ENCODE measurements around the gene IFI44L.

IFI44L gene

DNA sequence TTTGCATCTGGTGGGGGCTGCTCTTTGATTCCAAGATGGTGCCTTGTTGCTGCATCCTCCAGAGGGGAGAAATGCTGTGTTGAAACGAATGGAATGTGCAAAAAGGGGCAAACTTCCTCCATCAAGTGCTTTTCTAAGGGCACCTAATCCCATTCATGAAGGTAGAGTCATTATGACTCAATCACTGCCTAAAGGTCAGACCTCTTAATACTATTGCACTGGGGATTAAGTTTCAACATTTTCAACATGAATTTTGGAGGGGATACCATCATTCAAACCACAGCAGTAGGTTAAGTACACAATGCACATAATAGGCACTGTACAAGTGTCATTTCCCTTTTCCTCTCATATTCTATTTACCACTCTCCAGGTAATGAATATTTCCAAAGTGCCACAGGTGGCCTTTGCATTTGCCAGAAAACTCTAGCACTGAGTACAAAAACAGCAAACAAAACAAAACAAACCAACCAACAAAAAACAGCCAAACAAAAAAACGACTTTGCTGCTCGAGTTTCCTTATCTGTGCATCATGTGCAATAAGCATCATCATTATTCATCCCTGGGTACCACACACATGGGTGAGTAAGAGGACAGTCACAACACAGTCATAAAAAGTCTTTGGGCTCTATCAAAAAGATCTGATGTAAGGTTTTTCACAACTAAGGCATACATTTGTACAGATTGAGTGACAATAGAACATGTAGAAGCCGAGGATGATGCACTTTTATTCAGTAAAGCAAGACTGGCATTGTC lies 71.9 kb downstream of the IFI44L start:
- DNase-seq = no peak
